Endodermal cell (in vitro differentiated cells): ENCODE measurements around the gene MRM2. TPM values are rescaled to one million over a fixed set of nuclear protein-coding genes. Genes with fewer than 3 reads are reported as not detected.

Experiments
- DNase-seq: peaks from one replicate; pipeline ENCODE4 v3.0.0-alpha.2; 2017
- H3K27ac ChIP-seq: 2 replicates; pipeline ENCODE4 v1.5.1; 2013; ENCODE audit warnings: mild to moderate bottlenecking, low read depth, low read length, moderate library complexity
- H3K27me3 ChIP-seq: 2 replicates; pipeline ENCODE4 v1.6.1; 2013; ENCODE audit warnings: mild to moderate bottlenecking, low read length, moderate library complexity; ENCODE audit not compliant: insufficient read depth, control insufficient read depth, poor library complexity, severe bottlenecking
- H3K36me3 ChIP-seq: 2 replicates; pipeline ENCODE4 v1.7.0; 2013; ENCODE audit warnings: mild to moderate bottlenecking, low read length, moderate library complexity; ENCODE audit not compliant: control insufficient read depth, insufficient read depth
- H3K4me1 ChIP-seq: one replicate; pipeline ENCODE4 v1.7.0; 2013; ENCODE audit warnings: low read length; ENCODE audit not compliant: control insufficient read depth, insufficient read depth
- H3K4me3 ChIP-seq: 2 replicates; pipeline ENCODE4 v1.5.1; 2013; ENCODE audit warnings: mild to moderate bottlenecking, low read length, moderate library complexity
- H3K9ac ChIP-seq: 2 replicates; pipeline ENCODE4 v1.6.1; 2013; ENCODE audit warnings: mild to moderate bottlenecking, low read length, moderate library complexity; ENCODE audit not compliant: poor library complexity, severe bottlenecking; ENCODE audit errors: extremely low read depth
- H3K9me3 ChIP-seq: 2 replicates; pipeline ENCODE4 v1.6.1; 2013; ENCODE audit warnings: mild to moderate bottlenecking, low read length, moderate library complexity; ENCODE audit not compliant: control insufficient read depth
- H3K27ac Mint-ChIP-seq: 2 replicates; pipeline ENCODE4 v1.8.0; 2020; ENCODE audit warnings: mixed read lengths
- H3K27me3 Mint-ChIP-seq: 2 replicates; pipeline ENCODE4 v1.8.0; 2021; ENCODE audit warnings: mild to moderate bottlenecking, mixed read lengths; ENCODE audit not compliant: insufficient read depth
- H3K36me3 Mint-ChIP-seq: 2 replicates; pipeline ENCODE4 v1.8.0; 2020; ENCODE audit warnings: low read depth, mixed read lengths
- H3K4me1 Mint-ChIP-seq: 2 replicates; pipeline ENCODE4 v1.8.0; 2020; ENCODE audit warnings: mixed read lengths
- H3K4me3 Mint-ChIP-seq: 2 replicates; pipeline ENCODE4 v1.8.0; 2020; ENCODE audit warnings: mild to moderate bottlenecking, moderate library complexity, mixed read lengths
- H3K9me3 Mint-ChIP-seq: 2 replicates; pipeline ENCODE4 v1.8.0; 2020; ENCODE audit warnings: mild to moderate bottlenecking, mixed read lengths
- CTCF ChIP-seq: fragments of 200-600 bp; sonication (generic); conservative IDR thresholded peaks from 2 replicates; pipeline ENCODE4 v1.5.0; 2021; ENCODE audit warnings: antibody characterized with exemption, mild to moderate bottlenecking
- WGBS, 2 experiments: methylation state at CpG; one replicate each; pipeline versions ENCODE4 v1.1.5 to v1.1.7; 2013; ENCODE audit warnings: missing lambda C conversion rate in 2 of 2, mixed read lengths in 1 of 2; ENCODE audit not compliant: insufficient coverage in 1 of 2, insufficient read length in 1 of 2; 5-methylcytosine and 5-hydroxymethylcytosine counted together
- total RNA-seq, 2 donors: library from RNA; stranded (reverse); fragmentation: NEBNext Ultra II Directional in 1 of 2; extraction: Animal tissue kit (Norgen Biotek cat#: 25700) in 1 of 2; gene quantifications; 2 replicates in 1 of 2; 3 replicates in 1 of 2; pipeline ENCODE4 v1.2.1, GENCODE V29; 2021

MRM2 gene
- total RNA-seq, 2 donors from 2014 or later, result 38.9 TPM

- no peak for TF ChIP-seq CTCF
- H3K27ac Mint-ChIP-seq, result no peak overlapping the region
- Histone ChIP-seq H3K27ac (no peak overlapping the region), H3K9ac (no peak overlapping the region), H3K4me1 (peaks cover 8% of the 10 kb centered on the region), H3K27me3 (no peaks in the 10 kb centered on the region), H3K4me3 (no peak overlapping the region), H3K9me3 (no peaks in the 10 kb centered on the region), H3K36me3 (peaks cover 9% of the 10 kb centered on the region)
- H3K4me3 Mint-ChIP-seq, result no peak overlapping the region
- H3K27me3 Mint-ChIP-seq, result no peaks in the 10 kb centered on the region
- no peaks in the 10 kb centered on the region for H3K9me3 Mint-ChIP-seq
- H3K4me1 Mint-ChIP-seq, result peaks cover 11% of the 10 kb centered on the region
- DNase-seq, result no peak
- H3K36me3 Mint-ChIP-seq, result peaks cover 39% of the 10 kb centered on the region
- 91 to 97% methylated on average over 17 to 18 of the region's 18 CpGs for WGBS, 2 experiments
Observed at GRCh38 chr7:2276107-2276506, 34.1 kb upstream of the MRM2 start.

- TF ChIP-seq CTCF, result no peak
- Mint-ChIP-seq H3K9me3 (no peaks in the 10 kb centered on the region), H3K27me3 (no peaks in the 10 kb centered on the region)
Observed at GRCh38 chr7:2275101-2275500, 33.1 kb upstream of the MRM2 start.

GRCh38 chr7:2274666-2275065 is 32.7 kb upstream of the MRM2 start:
- Mint-ChIP-seq H3K27ac (no peak overlapping the region), H3K27me3 (no peaks in the 10 kb centered on the region), H3K9me3 (no peaks in the 10 kb centered on the region), H3K4me1 (peaks cover 21% of the 10 kb centered on the region), H3K36me3 (peaks cover 35% of the 10 kb centered on the region), H3K4me3 (no peak overlapping the region)
- no peak for TF ChIP-seq CTCF
- no peaks in the 10 kb centered on the region for H3K9me3 ChIP-seq
- H3K27me3 ChIP-seq, result no peaks in the 10 kb centered on the region
- peaks cover 18% of the 10 kb centered on the region for H3K4me1 ChIP-seq
- DNase-seq, result no peak
- no peak overlapping the region for H3K27ac ChIP-seq
- no peak overlapping the region for H3K4me3 ChIP-seq
- WGBS, 2 experiments, result 85 to 92% methylated on average over 6 to 7 of the region's 7 CpGs
- H3K9ac ChIP-seq, result no peak overlapping the region
- peaks cover 12% of the 10 kb centered on the region for H3K36me3 ChIP-seq

More at GRCh38 chr7:2275101-2275500, 33.1 kb upstream of the MRM2 start:
- Mint-ChIP-seq H3K4me3 (no peak overlapping the region), H3K27ac (no peak overlapping the region), H3K36me3 (peaks cover 39% of the 10 kb centered on the region), H3K4me1 (peaks cover 17% of the 10 kb centered on the region)
- Histone ChIP-seq H3K36me3 (peaks cover 12% of the 10 kb centered on the region), H3K27ac (no peak overlapping the region), H3K4me1 (peaks cover 14% of the 10 kb centered on the region), H3K4me3 (no peak overlapping the region), H3K27me3 (no peaks in the 10 kb centered on the region), H3K9ac (no peak overlapping the region), H3K9me3 (no peaks in the 10 kb centered on the region)
- 90 to 92% methylated on average over 15 to 18 of the region's 18 CpGs for WGBS, 2 experiments
- no peak for DNase-seq
